Left forelimb (tissue), 1 donor: ENCODE measurements around the gene FLAD1.

Experiments
- DNase-seq: peaks from one replicate; pipeline ENCODE4 v3.0.0-alpha.2; 2018; ENCODE audit warnings: low spot score

FLAD1 gene

DNA sequence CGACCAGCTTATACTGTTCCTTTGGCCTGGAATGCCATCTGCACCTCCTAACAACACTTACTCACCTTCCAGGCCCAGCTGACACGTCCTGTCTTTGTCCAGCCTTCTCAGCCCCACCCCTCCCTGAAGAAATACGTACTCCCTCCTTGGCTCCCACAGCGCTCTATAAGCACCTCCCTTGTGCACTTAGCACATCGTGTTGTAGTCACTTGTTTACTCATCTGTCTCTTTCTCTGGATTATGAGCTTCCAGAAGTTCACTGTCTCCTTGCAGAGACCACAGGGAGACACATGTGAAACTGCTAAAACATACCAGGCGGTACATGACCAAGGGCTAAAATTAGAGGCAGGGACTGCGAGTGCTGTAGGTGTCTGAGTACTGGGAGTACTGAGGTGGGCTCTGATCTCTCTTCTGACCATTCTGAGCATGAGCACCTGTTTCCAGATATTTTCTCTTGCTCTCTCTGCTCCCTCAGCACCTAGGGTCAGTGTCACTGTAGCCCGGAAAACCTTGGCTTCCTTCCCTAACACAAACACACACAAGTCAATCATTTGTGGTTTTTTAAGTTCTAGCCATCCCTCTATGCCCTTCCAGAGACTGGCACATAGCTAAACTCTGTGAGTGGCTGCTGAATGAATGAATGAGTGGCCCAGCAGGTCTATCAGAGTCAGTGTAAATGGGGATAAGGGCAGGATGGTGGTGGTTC is 55.6 kb downstream of the FLAD1 start:
- DNase-seq, result no peak

DNA sequence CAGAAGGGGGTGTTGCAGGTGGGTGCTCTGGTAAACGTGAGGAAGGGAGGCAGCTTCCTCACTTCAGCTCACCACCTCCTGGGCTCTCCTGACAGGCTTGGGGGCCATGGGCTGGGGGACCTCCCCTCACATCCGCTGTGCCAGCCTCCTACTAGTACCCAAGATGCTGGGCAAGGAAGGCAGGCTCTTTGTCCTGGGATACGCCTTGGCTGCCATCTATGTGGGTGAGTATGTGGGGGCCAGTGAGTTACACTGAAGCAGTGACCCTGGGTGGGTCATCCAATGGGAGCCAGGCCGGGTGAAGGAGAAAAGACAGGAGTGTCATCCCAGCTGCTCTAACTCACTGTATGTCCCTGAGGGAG is 56.1 kb downstream of the FLAD1 start:
- no peak for DNase-seq

DNA sequence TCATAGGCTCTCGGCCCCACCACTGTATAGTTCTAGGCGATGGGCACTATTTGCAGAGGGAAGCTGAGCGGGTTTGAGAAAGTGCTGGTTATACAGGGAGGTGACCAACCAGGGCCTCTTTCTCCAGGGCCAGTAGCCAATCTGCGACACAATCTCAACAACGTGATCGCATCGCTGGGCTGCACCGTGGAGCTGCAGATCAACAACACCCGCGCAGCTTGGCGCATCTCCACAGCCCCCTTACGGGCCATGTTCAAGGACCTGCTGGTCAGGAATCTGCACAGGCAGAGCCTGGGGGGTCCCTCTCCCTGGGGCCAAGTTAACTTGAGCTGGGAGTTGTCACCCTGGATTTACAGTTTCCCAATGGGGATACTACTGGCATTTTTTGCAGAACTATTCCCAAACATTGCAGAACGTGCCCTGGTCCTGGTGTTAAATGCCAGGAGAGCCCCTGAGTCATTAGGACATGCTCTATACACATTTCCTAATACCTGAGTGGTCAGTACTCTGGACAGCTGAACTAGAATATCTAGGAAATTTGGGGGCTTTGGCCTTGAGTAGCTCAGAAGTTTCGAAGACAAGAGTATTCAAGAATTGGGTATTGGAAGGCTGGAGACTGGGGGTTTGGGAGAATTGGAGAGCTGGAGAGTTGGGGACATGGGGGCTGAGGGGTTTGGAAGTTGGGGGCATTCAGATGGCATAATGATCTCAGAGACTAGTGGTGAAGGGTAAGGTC is 57.4 kb downstream of the FLAD1 start:
- DNase-seq, result no peak
